SIG-M5 (cell line): ENCODE results near the gene TRPV4.
"Not testable (repeated sequence)": the region's sequence is repeated elsewhere in the genome, so short reads cannot be mapped to it uniquely, and the experiment has no call there.

Experiments used
- DNase-seq: peaks from one replicate; lab custom pipeline; 2025; lab: John Stamatoyannopoulos, UW

The TRPV4 gene

DNA sequence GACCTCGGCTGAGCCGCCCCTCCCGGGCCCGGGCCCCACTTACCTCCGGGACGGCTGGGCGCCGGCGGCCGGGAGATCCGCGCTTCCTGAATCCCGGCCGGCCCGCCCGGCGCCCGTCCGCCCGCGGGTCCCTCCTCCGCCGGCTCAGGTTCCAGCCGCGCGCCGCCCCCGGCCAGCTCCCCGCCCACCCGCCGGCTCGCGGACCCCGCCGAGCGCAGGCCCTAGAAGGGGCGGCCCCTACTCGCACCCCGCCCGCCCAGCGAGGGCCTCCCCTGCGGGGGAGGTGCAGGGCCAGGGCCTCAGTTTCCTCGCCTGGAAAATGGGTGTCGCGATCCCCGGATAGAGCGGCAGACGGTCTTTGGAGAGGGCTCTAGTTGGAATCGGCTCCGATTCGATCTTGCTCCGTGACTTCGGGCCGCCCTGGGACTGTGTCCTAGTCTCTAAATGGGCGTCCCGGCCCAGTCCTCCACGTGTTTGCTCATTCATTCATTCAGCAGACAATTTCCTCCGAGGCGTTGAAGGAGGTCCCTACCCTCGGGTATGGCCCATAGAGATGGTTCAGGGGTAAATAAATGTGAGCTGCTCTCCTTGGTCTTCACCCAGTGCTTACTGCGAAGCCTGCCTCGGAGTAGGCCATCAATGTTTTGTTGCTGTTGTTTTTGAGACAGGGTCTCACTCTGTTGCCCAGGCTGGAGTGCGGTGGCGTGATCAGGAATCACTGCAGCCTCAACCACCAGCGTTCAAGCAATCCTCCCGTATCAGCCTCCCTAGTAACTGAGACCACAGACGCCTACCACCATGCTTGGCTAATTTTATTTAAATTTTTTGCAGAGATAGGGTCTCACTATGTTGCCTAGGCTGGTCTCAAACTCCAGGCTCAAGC, at the start of gene TRPV4:
TSS of gene TRPV4 (minus strand) at position 92 of the 883 bp plus-strand sequence. CDS start 18,602 bp downstream, outside the sequence.
- DNase-seq = no peak

DNA sequence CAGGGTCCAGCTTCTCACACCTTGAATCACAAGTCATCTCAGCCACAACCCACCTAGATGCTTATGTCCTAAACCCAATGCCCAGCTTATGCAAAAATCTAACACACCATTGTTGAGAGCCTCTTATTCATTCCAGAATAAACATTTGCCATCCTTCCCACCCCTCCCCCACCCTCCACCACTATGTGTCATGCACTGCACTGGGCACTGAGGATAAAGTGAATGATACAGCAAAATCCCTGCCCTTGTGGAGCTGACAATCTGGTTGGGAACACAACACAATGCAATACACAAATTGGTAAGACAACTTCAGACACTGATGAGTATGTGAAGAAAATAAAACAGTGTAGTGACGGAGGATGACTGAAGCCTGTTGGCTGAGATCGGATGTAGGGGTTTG, 48.6 kb upstream of the TRPV4 start:
- DNase-seq = no peak

DNA sequence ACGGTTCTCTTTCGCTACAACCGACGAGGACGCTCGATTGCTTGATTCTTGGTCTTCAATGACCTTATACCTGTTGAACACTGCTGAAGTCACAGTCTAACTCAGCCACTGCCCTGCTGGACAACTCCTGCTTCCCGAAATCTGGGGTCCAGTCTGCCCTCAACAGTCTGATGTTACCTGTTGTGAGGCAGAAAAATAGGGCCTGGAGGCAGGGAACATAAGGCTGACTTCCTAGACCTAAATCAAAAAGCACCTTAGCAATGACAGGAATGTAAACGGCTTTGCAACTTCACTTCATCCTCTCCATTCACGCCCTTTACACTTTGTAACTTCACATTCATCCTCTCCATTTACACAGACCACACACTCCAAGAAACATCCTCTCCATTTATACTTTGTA, 47.7 kb upstream of the TRPV4 start:
- DNase-seq = no peak

DNA sequence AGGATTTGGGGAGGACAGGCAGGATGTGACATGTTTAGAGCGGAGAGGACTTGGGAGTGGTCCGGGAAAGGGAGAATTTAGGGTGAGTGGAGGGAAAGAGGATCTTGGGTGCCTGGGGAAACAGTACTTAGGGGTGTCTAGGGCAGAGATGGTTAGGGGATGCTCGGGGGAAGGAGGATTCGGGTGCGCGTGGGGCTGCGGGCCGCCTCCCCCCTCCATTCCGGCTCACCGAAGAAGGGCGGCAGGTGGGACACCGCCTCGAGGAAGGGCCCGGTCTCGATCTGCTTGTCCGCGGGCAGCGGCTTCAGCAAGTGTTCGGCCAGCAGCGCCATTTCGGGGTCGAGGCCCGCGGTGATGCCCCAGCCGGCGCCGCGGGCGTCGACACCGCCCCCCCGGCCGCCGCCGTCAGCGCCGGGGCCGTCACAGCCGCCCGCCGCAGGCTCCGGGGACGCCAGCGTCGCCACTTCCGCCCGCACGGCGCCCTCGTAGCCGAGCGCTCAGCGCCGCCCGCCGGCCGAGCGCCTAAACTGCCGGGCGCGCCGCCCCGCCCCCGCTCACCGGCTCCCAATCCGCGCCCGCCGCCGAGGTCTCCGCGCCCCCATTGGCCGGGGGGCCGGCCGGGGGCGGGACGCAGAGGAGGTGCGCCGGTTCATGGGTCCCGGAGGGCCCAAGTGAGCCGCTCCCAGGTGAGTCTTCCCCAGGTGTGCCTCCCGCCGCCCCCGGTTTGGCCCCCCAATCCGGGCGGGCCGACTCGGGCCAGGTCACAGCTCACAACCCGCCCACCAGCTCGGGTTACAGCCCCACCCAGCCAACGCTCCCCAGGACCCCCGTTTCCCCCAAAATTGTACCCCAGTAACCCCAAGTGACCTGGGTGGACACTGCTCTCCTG, 47.1 kb upstream of the TRPV4 start, which contains the start of gene GLTP:
TSS of gene GLTP (minus strand) at position 499 of the 889 bp plus-strand sequence. CDS start at position 332, 167 bp downstream.
- no peak for DNase-seq

DNA sequence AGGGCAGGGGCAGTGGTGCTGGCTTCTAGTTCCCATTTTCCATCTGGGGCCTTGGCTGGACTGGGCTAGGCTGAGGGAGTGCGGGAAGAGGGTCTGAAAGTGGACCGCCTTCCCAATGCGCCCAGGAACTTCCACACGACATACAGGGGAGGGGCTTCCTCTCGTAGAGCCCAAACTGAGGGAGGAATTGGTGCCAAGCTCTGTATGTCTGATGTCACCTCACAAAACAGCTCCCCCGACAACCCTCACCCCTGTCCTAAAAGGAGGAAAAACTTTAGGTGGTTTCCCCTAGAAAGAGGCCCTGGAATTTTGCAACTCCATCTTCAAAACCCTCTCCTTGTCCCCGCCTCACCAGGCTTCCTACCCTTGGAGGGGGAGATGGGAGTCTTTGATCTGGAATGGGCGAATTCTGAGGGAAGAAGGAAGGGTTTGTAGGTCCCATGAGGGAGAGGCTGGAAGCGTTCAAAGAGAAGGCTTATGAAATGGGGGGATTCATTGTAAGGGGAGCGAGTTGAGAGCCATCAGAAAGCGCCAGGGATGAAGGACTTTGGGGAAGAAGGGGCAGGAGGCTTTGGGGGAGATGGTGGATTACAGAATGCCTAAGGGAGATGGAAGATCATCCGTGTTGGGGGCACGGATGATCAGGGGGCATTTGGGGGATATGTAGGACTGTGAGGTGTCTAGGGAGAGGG, 46.3 kb upstream of the TRPV4 start:
- DNase-seq = no peak

DNA sequence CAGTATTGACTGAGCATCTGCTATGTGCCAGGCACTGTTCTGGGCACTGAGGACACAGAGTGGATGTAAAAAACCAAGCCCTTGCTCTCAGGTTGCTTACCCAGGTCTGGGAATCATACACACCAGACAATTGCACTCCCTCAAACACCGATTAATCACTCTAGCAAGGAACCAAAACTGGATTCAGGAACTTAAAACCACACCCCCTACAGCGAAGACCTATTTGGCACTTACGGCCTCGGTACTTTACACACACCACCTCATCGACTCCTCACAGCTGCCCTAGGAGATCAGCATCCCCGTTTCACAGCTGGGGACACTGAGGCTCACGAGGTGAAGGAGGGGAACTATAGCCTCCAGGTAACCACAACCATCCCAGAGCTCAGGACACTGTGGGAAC, 45.6 kb upstream of the TRPV4 start:
- DNase-seq = no peak

DNA sequence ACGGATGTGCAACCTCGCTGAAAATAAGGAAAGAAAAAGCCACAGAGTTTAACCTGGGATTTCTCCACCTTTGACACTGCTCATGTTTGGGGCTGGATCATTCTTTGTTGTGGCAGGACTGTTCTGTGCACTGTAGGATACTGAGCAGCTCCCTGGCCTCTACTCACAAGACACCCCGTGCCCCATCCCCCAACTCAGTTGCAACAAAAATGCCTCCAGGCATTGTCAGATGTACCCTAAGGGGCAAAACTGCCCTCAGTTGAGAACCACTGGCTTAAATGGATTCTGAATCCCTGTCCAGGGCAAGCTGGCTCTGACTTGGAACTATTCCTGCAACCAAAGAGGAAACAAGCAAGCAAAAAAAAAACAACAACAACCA, 45.0 kb upstream of the TRPV4 start:
- DNase-seq = no peak

DNA sequence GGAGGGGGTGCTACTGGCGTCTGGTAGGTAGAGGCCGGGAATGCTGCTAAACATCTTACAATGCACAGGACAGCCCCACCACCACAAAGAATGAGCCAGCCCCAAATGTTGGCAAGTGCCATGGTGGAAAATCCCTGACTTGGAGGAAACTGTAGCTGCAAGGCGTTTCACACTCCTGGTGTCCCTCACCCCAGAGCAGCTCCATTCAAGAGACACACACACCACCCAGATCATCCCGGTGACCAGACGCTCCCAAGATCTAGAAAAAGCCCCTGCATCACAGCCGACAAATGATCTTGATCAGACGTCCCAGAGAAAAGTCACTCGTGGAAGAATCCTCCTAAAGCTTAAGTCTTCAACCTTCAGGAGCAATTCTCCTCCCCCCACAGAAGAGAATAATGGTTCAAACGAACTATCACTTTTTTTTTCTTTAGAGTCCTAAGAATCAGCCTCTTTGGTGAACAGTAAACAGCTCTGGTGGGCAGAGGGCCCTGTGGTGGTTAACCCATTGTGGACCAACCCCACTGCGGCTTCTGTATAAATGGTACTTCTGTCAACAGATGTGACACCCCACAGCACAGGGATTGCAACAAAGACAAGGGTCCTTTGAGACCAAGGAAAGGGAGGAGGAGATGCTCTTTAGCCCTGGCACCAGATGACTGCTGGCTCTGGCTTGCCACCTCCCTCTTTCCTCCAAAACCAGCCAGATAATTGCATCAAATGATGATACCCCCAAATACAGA, 44.5 kb upstream of the TRPV4 start:
- no peak for DNase-seq

DNA sequence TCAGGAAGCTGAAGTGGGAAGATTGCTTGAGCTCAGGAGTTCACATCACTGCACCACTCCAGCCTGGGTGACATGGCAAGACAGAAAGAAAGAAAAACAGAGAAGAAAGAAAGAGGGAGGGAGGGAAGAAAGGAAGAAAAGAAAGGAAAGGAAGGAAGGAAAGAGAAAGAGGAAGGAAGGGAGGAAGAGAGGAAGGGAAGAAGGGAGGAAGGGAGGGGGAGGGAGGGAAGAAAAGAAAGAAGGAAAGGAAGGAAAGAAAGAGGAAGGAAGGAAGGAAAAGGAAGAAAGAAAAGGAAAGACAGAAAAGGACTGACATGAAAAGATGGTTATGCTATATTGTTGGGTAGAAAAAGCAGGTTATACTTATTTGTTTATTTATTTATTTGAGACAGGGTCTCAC, 43.2 kb upstream of the TRPV4 start:
- DNase-seq = no peak

DNA sequence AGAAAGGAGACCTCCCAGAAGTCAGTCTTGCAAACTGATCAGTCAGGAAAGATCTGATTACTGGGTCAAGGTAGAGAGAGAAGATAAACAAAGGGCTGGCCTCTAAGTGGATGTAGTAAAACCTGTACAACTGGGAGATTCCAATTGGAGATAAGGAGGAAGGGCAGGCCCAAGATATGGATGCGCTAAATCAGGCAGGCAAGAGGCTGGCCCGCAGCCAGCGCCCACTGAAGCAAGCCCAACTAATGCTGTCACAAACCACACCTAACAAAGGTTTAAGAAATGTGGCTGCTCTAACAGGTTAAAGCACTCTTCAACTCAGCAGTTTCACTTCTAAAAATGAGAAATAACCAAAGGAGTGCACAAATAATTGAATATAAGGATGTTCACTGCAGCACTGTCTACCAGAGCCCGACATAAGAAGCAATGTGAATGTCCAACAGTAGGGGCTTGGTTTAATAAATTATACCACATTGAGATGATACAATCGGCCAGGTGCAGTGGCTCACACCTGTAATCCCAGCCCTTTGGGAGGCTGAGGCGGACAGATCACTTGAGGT, 42.5 kb upstream of the TRPV4 start:
- DNase-seq = no peak

DNA sequence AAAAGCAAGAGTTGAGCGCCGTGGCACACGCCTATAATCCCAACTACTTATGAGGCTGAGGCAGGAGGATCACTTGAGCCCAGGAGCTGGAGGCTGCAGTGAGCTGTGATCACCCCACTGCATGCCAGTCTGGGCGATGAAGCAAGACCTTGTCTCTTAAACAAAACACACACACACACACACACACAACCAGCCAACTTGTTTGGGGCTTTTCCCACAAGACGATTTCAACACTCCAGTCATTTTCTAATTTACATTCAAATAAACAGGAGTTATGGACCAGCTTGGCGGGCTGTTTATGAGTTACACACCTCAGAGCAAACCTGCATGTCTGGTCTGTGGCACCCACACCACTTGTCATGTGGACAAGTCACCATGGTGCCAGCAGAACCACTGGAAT, 40.5 kb upstream of the TRPV4 start:
- no peak for DNase-seq

DNA sequence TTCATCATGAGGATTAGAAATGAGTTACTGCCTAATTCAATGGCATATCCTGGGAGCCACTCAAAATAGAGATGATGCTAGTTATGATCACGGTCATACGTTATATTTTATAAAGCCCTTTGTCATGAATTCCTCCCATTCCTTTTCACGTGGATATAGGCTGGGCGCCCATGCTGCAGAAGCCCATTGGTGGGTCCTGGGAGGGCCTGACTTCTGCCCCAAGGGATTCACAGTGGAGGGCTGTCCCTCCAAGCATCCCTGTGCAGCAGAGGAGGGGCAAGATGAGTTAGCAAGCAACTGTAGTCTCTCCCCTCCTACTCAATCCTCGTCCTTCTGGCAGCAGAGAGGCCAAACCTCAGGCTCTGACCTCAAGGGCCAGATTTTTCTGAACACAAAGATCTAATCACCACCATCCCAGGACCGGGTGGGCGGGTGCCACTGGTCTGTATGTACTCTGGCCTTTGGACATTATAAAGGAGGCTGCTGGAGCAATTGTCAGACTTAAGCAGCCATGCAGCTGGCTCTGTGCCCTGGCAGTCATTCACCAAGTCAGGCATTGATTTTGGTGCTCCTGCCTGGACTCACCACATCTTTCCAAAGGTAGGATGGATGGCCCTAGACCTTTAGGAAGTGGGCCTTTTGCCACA, 38.6 kb upstream of the TRPV4 start:
- no peak for DNase-seq

DNA sequence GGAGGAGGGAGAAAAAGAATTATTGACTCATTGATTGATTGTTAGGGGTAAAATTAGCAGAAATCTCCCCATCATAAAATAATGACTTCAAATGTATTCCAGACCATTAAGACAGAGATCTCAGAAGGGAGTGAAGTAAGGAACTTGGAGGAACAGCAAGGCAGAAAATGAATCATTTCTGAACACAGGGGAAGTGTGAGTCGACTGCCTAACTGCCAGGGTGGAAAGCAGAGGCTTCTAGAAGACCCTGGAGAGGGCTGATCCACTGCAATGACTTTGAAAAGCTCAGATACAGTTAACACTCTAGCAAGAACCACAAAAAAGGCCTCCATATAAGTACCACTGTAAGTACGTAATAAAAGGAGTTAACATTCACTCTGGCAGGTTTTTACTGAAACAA, 37.5 kb upstream of the TRPV4 start:
- no peak for DNase-seq

DNA sequence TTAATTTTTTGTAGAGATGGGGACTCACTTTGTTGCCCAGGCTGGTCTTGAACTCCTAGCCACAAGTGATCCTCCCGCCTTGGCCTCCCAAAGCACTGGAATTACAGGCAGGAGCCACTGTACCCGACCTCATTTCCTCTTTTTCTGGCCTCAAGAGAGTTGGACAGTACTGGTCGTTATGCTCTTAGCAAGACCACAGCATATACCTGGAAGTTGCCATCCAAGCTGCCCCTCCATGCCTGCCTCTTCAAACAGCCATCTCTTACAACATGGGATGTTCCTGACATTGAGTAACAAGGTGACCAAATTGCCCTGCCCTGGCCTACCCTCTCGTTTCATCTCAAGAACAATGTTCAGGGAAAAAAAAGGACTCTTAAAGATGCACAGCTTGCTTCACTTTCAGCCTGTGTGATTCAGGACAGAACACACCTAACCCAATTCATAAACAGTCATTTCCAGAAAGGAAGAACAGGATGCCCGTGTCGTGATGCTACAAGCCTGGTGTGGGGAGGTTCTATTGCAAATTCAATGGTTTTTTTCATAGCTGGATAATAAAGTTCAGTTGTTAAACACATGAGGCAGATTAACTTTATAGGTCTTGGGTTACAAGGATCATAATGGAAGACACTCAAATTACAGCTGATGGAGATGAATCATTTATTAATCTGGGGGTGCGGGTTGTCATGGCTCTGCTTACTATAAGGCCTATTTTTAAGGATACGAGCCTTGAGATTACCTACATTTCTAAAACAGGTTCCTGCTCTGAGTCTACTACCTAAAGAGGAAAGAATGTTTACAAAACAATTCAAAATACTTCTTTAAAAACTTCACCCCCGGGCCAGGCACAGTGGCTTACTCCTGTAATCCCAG, 35.2 kb upstream of the TRPV4 start:
- no peak for DNase-seq

DNA sequence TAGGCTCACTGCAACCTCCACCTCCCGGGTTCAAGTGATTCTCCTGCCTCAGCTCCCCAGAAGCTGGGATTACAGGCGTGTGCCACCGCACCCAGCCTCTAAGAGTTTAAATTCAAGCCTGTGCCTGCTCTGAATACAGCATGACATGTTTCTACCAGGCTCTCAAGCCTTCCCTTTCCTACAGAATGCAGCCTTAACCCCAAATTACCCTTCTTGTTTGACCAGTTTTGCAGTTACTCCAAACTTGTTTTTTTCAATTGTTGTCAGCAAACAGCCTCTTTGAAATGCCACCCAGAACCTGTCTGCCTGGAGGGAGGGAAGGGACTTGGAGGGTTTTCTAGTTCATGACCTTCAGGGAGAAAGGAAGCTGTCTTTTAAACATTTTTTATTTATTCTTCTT, 31.7 kb upstream of the TRPV4 start:
- no peak for DNase-seq

DNA sequence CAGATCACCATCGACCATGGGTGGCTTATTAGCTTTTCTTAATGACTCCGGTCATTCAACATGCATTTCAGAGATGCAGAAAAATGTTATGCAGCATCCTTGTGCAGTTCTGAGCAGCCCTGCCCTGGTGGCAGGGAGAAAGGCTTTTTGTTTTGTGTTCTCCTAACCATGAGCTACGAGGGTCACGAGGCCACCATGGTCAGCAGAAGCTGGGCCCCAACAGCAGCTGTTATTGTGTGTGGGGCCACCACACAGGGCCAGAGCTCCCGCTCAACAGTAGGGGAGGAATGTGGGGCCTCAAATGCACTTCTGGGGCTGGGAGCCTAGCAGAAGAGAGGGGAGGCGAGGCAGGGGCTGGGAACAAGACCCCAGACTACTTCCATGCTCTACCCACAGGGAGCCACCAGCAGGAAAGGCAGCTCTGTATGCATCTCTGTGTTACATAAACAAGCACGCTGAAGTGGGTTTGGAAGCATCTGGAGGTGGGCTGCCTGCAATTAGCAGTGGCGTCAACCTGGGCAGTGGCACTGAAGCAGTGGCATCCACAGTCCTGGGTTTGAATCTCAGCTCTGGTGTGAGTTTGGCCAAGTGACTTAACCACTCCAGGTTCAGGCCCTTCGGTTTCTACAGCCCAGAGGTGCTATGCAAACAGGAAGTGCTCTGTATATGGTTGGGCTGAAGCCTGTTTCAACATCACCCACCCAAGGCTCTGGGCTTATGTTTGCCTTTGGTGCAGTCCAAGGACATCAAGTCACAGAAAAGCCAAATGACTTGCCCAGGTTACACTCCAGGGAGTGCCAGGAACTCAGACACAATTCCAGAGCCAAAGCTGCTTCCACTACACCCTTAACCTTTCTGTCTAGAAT, 30.9 kb upstream of the TRPV4 start:
- DNase-seq = no peak

DNA sequence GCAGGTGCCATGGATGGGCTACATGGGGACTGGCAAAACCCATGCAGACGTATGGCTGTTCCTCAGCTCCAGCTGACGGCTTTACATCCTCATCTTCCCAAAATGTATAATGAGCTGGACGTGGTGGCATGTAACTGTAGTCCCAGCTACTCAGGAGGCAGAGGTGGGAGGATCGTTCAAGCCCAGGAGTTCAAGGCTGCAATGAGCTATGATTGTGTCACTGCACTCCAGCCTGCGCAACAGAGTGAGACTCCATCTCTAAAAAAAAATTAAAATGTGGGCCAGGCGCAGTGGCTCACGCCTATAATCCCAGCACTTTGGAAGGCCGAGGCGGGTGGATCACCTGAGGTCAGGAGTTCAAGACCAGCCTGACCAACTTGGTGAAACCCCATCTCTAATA, 29.3 kb upstream of the TRPV4 start:
- not testable (repeated sequence) for DNase-seq

DNA sequence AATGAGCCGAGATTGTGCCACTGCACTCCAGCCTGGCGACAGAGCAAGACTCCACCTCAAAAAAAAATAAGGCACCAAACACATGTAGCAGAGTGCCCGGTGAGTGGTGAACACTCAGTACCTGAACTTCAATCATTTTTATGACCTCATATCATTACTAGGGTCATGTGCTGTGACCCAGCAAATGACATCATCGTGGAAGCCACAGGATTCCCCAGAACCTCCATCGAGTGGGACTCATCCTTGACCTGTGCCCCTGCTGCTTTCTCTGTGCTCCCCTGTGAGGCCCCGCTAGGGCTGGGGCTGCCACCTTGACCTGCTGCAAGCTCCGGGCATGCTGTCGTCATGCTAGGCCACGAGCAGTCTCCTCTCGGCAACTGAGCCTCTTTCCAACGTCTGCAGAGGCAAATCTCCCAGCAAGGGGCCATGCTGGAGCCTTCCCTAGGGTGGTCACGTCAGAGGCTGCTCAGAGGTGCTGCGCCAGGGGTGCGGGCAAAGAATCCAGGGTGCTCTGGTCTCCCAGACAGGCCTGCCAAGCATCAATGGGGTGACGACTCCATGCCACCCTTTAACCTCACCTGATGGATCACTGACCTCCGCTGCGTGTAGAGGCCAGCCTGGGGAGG, 28.6 kb upstream of the TRPV4 start:
- DNase-seq = no peak
